Nephron (organoid): ENCODE results near the gene MGAT3.

Source experiments
- H3K27ac Mint-ChIP-seq, 3 experiments: 2 replicates each; pipeline ENCODE4 v1.8.0; 2020; ENCODE audit warnings: mixed read lengths in 3 of 3, mild to moderate bottlenecking in 2 of 3, moderate library complexity in 1 of 3
- H3K27me3 Mint-ChIP-seq: 2 replicates; pipeline ENCODE4 v1.8.0; 2021; ENCODE audit warnings: low read depth, mild to moderate bottlenecking, moderate library complexity, mixed read lengths
- H3K36me3 Mint-ChIP-seq: 2 replicates; pipeline ENCODE4 v1.8.0; 2020; ENCODE audit warnings: low read depth, mixed read lengths
- H3K4me1 Mint-ChIP-seq: 2 replicates; pipeline ENCODE4 v1.8.0; 2020; ENCODE audit warnings: mixed read lengths
- H3K4me3 Mint-ChIP-seq, 3 experiments: 2 replicates each; pipeline ENCODE4 v1.8.0; 2020; ENCODE audit warnings: mild to moderate bottlenecking in 3 of 3, mixed read lengths in 3 of 3, moderate library complexity in 2 of 3
- H3K9me3 Mint-ChIP-seq: 2 replicates; pipeline ENCODE4 v1.8.0; 2020; ENCODE audit warnings: mixed read lengths
- TF ChIP-seq, protein P1 (sequence below), 3 experiments: fragments of 200-600 bp; sonication (generic); IDR thresholded peaks; one replicate each; pipeline ENCODE4 v1.5.0; 2021; ENCODE audit warnings: antibody characterized with exemption in 3 of 3; ENCODE audit not compliant: unreplicated experiment in 3 of 3

The MGAT3 gene

DNA sequence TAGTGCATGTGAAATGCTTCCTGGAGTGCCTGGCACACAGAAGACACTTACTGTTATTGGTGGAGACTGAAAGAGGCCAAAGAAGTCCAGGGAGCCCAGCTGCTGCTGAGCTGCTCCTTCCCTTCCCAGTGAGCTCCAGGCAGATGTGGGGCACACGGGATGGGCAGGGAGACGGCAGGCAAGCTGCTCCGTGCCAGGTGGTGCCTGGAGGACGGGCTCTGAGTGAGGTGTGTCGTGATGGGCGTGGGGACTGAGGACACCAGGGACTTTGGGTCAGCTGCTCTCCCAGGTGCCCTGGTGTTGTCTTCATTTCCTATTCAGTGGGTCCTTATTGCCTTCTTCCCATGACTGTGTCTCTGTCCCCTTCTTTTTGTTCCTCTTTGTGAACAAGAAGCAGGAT lies 37.7 kb upstream of the MGAT3 start:
- TF ChIP-seq, protein P1, sequence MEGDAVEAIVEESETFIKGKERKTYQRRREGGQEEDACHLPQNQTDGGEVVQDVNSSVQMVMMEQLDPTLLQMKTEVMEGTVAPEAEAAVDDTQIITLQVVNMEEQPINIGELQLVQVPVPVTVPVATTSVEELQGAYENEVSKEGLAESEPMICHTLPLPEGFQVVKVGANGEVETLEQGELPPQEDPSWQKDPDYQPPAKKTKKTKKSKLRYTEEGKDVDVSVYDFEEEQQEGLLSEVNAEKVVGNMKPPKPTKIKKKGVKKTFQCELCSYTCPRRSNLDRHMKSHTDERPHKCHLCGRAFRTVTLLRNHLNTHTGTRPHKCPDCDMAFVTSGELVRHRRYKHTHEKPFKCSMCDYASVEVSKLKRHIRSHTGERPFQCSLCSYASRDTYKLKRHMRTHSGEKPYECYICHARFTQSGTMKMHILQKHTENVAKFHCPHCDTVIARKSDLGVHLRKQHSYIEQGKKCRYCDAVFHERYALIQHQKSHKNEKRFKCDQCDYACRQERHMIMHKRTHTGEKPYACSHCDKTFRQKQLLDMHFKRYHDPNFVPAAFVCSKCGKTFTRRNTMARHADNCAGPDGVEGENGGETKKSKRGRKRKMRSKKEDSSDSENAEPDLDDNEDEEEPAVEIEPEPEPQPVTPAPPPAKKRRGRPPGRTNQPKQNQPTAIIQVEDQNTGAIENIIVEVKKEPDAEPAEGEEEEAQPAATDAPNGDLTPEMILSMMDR (IDR thresholded peaks at IDR 0.05; ENCODE audit: unreplicated experiment in 3 of 3): no peak
- H3K27ac Mint-ChIP-seq: no peak overlapping the region
- no peaks in the 10 kb centered on the region for H3K9me3 Mint-ChIP-seq
- no peak overlapping the region for H3K4me3 Mint-ChIP-seq
- no peaks in the 10 kb centered on the region for H3K4me1 Mint-ChIP-seq
- H3K36me3 Mint-ChIP-seq: peaks cover 53% of the 10 kb centered on the region
- H3K27me3 Mint-ChIP-seq: no peaks in the 10 kb centered on the region

DNA sequence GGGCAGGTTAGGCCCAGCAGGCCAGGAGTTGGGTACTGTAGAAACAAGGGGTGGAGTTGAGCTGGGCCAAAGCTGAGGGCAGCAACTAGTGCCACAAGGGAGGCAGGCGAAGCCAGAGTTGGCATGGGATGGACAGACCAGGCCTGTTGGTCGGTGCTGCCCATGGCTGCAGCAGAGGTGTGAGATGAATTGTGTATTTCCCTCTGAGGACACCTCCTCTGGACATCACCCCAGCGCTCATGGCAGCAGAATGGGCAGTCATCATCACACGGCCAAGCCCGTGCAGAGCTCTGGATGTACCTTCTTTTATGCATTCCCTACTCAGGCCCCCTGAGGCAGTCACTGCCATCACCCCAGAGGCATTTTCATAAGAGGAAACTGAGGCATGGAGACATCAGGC lies 36.9 kb upstream of the MGAT3 start:
- H3K9me3 Mint-ChIP-seq: no peaks in the 10 kb centered on the region

DNA sequence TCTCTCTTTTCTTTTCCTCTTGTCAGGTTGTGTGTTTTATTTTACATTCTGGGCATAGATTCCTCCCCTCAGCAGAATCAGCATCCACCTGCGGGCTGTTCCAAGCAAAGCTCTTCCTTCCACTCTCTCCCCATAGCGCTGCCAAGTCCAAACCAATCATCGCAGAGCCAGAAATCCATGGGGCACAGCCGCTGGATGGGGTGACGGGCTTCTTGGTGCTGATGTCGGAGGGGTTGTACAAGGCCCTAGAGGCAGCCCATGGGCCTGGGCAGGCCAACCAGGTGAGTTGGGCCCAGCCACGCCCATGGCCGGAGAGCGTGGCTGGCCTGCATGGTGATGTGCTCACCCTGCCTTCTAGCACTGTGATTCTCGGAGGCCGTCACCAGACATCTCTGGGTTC lies 35.1 kb upstream of the MGAT3 start:
- no peaks in the 10 kb centered on the region for H3K9me3 Mint-ChIP-seq
- TF ChIP-seq, protein P1 (IDR thresholded peaks at IDR 0.05; ENCODE audit: unreplicated experiment in 3 of 3): no peak

More for the DNA sequence above, 36.9 kb upstream of the MGAT3 start:
- H3K4me3 Mint-ChIP-seq: no peak overlapping the region
- no peaks in the 10 kb centered on the region for H3K4me1 Mint-ChIP-seq
- TF ChIP-seq, protein P1 (IDR thresholded peaks at IDR 0.05; ENCODE audit: unreplicated experiment in 3 of 3): no peak
- H3K27me3 Mint-ChIP-seq: no peaks in the 10 kb centered on the region
- H3K36me3 Mint-ChIP-seq: peaks cover 58% of the 10 kb centered on the region
- no peak overlapping the region for H3K27ac Mint-ChIP-seq

DNA sequence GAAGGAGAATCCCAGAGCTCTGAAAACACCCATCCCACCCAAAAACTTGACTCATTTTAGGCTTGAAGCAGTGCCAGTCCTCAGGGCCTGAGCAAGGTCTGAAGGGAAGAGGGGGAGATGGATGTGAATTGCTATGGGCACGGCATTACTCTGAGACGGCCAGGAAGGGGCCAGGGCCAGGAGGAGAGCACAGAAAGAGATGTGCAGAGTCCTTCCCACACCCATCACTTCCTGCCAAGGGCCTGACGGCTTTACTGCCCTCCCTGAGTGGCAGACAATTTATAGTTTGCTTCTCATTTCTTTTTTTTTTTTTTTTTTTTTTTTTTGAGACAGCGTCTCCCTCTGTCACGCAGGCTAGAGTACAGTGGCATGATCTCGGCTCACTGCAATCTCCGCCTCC lies 34.7 kb upstream of the MGAT3 start:
- no peaks in the 10 kb centered on the region for H3K27me3 Mint-ChIP-seq
- TF ChIP-seq, protein P1 (IDR thresholded peaks at IDR 0.05; ENCODE audit: unreplicated experiment in 3 of 3): no peak
- H3K27ac Mint-ChIP-seq: no peak overlapping the region
- H3K4me3 Mint-ChIP-seq: no peak overlapping the region
- no peaks in the 10 kb centered on the region for H3K4me1 Mint-ChIP-seq
- peaks cover 59% of the 10 kb centered on the region for H3K36me3 Mint-ChIP-seq
- no peaks in the 10 kb centered on the region for H3K9me3 Mint-ChIP-seq

More for the DNA sequence above, 35.1 kb upstream of the MGAT3 start:
- H3K27me3 Mint-ChIP-seq: no peaks in the 10 kb centered on the region
- no peaks in the 10 kb centered on the region for H3K4me1 Mint-ChIP-seq
- H3K27ac Mint-ChIP-seq: no peak overlapping the region
- peaks cover 59% of the 10 kb centered on the region for H3K36me3 Mint-ChIP-seq
- no peak overlapping the region for H3K4me3 Mint-ChIP-seq

DNA sequence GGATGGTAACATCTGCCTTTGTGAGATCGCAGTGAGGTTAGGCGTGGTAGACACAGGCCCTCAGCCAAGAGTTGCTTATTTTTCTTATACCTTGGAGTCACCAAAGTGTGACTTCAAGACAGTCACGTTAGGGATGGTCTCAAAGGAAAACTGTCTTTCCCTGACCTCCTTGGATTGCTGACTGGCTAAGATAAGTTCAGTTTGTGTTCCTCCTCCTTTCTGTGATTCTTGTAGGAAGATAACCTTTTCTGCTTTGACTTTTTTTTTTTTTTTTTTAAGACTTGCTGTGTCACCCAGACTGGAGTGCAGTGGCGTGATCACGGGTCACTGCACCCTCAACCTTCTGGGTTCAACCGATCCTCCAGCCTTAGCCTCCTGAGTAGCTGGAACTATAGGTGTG lies 34.1 kb upstream of the MGAT3 start:
- TF ChIP-seq, protein P1 (IDR thresholded peaks at IDR 0.05; ENCODE audit: unreplicated experiment in 3 of 3): no peak
- no peaks in the 10 kb centered on the region for H3K4me1 Mint-ChIP-seq
- H3K27me3 Mint-ChIP-seq: no peaks in the 10 kb centered on the region
- no peak overlapping the region for H3K4me3 Mint-ChIP-seq
- H3K36me3 Mint-ChIP-seq: peaks cover 61% of the 10 kb centered on the region
- no peak overlapping the region for H3K27ac Mint-ChIP-seq
- no peaks in the 10 kb centered on the region for H3K9me3 Mint-ChIP-seq

DNA sequence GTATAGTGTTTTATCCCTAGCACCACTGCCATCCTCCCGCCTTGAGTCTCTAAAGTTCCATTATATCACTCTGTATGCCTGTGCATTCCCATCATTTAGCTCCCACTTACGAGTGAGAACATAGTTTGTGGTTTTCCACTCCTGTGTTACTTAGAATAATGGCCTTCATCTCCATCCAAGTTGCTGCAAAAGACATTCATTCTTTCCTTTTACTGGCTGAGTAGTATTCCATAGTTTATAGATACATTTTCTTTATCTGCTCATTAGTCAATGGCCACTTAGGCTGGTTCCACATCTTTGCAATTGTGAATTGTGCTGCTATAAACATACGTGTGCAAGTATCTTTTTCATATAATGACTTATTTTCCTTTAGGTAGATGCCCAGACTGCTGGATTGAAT lies 32.8 kb upstream of the MGAT3 start:
- Mint-ChIP-seq H3K36me3 (peaks cover 53% of the 10 kb centered on the region), H3K27ac (no peak overlapping the region), H3K4me3 (no peak overlapping the region), H3K4me1 (peaks cover 4% of the 10 kb centered on the region), H3K9me3 (no peaks in the 10 kb centered on the region), H3K27me3 (no peaks in the 10 kb centered on the region)
- TF ChIP-seq, protein P1 (IDR thresholded peaks at IDR 0.05; ENCODE audit: unreplicated experiment in 3 of 3): no peak
